SU-DHL-6 (cell line): ENCODE results near the gene TAS2R30.

ENCODE experiments used
- H2AFZ ChIP-seq: fragments of 200-600 bp; sonication (generic); 2 replicates; pipeline ENCODE4 v1.6.1; 2014; ENCODE audit warnings: low read depth, mild to moderate bottlenecking, moderate library complexity, mixed read lengths, antibody characterized with exemption, low read length; ENCODE audit not compliant: severe bottlenecking
- H3F3A ChIP-seq: fragments of 200-600 bp; shearing (Covaris generic); 2 replicates; pipeline ENCODE4 v1.6.0; 2016; ENCODE audit warnings: antibody characterized with exemption, mild to moderate bottlenecking; ENCODE audit not compliant: insufficient read depth
- H3K27ac ChIP-seq: fragments of 200-600 bp; sonication (generic); 2 replicates; pipeline ENCODE4 v1.5.1; 2016; ENCODE audit warnings: low read depth, mild to moderate bottlenecking, low read length, moderate library complexity, mixed read lengths
- H3K27me3 ChIP-seq: fragments of 200-600 bp; sonication (generic), shearing (Covaris generic); 2 replicates; pipeline ENCODE4 v1.6.0; 2014; ENCODE audit warnings: mild to moderate bottlenecking, low read length
- H3K36me3 ChIP-seq: fragments of 200-600 bp; sonication (generic); 2 replicates; pipeline ENCODE4 v1.6.1; 2014; ENCODE audit warnings: mild to moderate bottlenecking, low read length, mixed read lengths
- H3K4me2 ChIP-seq: fragments of 300-600, 200-600 bp; shearing (Covaris generic), sonication (generic); 2 replicates; pipeline ENCODE4 v1.6.0; 2014; ENCODE audit warnings: low read length, low read depth, mild to moderate bottlenecking; ENCODE audit not compliant: poor library complexity, severe bottlenecking
- H3K4me3 ChIP-seq: fragments of 200-600 bp; sonication (generic); 2 replicates; pipeline ENCODE4 v1.5.1; 2014; ENCODE audit warnings: antibody characterized with exemption, low read length, mild to moderate bottlenecking, mixed read lengths; ENCODE audit not compliant: insufficient read depth, poor library complexity, severe bottlenecking
- H3K79me2 ChIP-seq: fragments of 200-600 bp; sonication (generic); 2 replicates; pipeline ENCODE4 v1.6.1; 2014; ENCODE audit warnings: mild to moderate bottlenecking, low read length, moderate library complexity; ENCODE audit not compliant: insufficient read depth
- H3K9ac ChIP-seq: fragments of 200-600 bp; sonication (generic); 2 replicates; pipeline ENCODE4 v1.7.0; 2014; ENCODE audit warnings: mild to moderate bottlenecking, low read length
- H3K9me2 ChIP-seq: fragments of 200-600 bp; sonication (generic); replicated peaks from 2 replicates; pipeline ENCODE4 v1.6.1; 2014; ENCODE audit warnings: low read length; ENCODE audit not compliant: insufficient read depth
- H3K9me3 ChIP-seq: fragments of 200-600 bp; sonication (generic); 2 replicates; pipeline ENCODE4 v1.6.1; 2014; ENCODE audit warnings: low read length, mixed read lengths; ENCODE audit not compliant: insufficient read depth
- H4K20me1 ChIP-seq: fragments of 200-600 bp; sonication (generic); 2 replicates; pipeline ENCODE4 v1.6.1; 2014; ENCODE audit warnings: low read depth, mild to moderate bottlenecking, antibody characterized with exemption, low read length, moderate library complexity, mixed read lengths
- EZH2phosphoT487 ChIP-seq: fragments of 200-600 bp; sonication (generic), shearing (Covaris generic); conservative IDR thresholded peaks from 2 replicates; pipeline ENCODE4 v1.6.1; 2018; ENCODE audit warnings: mild to moderate bottlenecking, antibody characterized with exemption, low read length, moderate library complexity, mixed read lengths
- TF ChIP-seq, protein P1 (sequence below): fragments of 200-600 bp; sonication (generic); IDR thresholded peaks from one replicate; pipeline ENCODE4 v1.5.1; 2017; ENCODE audit warnings: antibody characterized with exemption, mild to moderate bottlenecking, low read length, moderate library complexity; ENCODE audit not compliant: insufficient read depth, poor library complexity, severe bottlenecking

TAS2R30 gene

DNA sequence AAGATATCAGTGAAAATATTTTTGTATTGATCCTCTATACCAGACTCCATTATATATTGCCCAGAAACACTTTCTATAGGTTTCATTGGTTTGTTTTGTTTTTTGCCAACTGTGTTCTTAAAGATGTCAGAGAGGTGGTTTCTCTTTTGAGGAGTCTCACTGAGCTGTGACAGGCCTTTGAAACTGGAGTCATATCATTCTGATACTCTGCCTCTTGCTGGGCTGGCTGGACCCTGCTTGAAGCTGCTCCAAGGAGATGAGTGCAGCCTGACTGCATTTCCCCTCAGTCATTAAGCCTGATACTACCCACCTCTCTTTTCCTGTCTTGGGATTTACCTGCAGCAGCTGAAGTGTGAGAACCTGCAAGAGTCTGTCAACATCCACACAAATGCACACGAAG lies 16.4 kb upstream of the TAS2R30 start:
- H3K9me3 ChIP-seq, result no peaks in the 10 kb centered on the region
- no peaks in the 10 kb centered on the region for H3K9me2 ChIP-seq
- H3K4me2 ChIP-seq, result no peak overlapping the region
- no peaks in the 10 kb centered on the region for H3K27me3 ChIP-seq
- no peaks in the 10 kb centered on the region for H3K36me3 ChIP-seq
- TF ChIP-seq EZH2phosphoT487, result no peak
- TF ChIP-seq, protein P1, sequence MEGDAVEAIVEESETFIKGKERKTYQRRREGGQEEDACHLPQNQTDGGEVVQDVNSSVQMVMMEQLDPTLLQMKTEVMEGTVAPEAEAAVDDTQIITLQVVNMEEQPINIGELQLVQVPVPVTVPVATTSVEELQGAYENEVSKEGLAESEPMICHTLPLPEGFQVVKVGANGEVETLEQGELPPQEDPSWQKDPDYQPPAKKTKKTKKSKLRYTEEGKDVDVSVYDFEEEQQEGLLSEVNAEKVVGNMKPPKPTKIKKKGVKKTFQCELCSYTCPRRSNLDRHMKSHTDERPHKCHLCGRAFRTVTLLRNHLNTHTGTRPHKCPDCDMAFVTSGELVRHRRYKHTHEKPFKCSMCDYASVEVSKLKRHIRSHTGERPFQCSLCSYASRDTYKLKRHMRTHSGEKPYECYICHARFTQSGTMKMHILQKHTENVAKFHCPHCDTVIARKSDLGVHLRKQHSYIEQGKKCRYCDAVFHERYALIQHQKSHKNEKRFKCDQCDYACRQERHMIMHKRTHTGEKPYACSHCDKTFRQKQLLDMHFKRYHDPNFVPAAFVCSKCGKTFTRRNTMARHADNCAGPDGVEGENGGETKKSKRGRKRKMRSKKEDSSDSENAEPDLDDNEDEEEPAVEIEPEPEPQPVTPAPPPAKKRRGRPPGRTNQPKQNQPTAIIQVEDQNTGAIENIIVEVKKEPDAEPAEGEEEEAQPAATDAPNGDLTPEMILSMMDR, result no peak
- peaks cover 27% of the 10 kb centered on the region for H3K79me2 ChIP-seq
- H3K27ac ChIP-seq, result no peak overlapping the region
- no peaks in the 10 kb centered on the region for H3F3A ChIP-seq
- no peak overlapping the region for H2AFZ ChIP-seq
- H3K9ac ChIP-seq, result no peak overlapping the region
- H4K20me1 ChIP-seq, result no peaks in the 10 kb centered on the region
- no peak overlapping the region for H3K4me3 ChIP-seq

DNA sequence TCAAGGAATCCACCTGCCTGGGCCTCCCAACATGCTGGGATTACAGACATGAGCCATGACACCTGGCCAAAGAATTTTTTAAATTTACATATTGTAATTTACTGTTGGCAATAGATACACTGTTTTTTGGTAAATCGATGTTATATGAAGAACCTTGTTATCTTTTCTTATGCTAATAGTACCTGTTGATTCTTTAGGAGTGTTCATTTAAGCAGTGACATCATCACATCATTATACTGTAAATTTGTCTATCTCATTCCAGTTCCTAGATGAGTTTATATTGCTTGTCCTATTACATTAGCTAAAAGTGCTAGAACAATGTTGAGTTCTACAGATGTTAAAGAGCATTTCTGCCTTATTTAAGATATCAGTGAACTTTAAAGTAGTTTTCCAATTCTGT lies 13.0 kb upstream of the TAS2R30 start:
- no peak overlapping the region for H2AFZ ChIP-seq
- no peaks in the 10 kb centered on the region for H3K27me3 ChIP-seq
- H3K9me3 ChIP-seq, result no peaks in the 10 kb centered on the region
- H3K36me3 ChIP-seq, result no peaks in the 10 kb centered on the region
- H4K20me1 ChIP-seq, result no peaks in the 10 kb centered on the region
- H3K79me2 ChIP-seq, result peaks cover 19% of the 10 kb centered on the region
- no peaks in the 10 kb centered on the region for H3K9me2 ChIP-seq
- H3K27ac ChIP-seq, result no peak overlapping the region
- no peak overlapping the region for H3K4me3 ChIP-seq
- no peaks in the 10 kb centered on the region for H3F3A ChIP-seq
- H3K4me2 ChIP-seq, result no peak overlapping the region
- H3K9ac ChIP-seq, result no peak overlapping the region
- TF ChIP-seq, protein P1, result no peak

DNA sequence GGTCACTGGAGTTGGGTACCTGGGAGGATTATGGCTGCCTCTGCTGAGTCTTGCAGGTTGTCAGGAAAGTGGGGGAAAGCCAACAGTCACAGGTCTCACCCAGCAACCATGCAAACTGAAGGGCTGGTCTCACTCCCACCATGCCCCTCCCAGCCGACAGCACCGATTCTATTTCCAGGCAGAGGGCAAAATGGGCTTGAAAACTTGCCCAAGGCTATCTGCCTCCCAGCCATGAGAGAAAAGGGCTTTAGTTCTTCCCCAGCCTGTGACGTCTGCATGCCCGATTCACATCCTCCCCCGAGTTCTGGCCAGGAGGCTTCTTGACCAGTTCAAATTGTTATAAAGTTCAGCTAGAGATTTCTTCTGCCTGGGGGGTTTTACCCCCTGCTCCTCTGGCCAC lies 9.9 kb upstream of the TAS2R30 start:
- no peaks in the 10 kb centered on the region for H3F3A ChIP-seq
- H3K9ac ChIP-seq, result no peak overlapping the region
- H3K27me3 ChIP-seq, result no peaks in the 10 kb centered on the region
- no peak overlapping the region for H2AFZ ChIP-seq
- H3K4me2 ChIP-seq, result no peak overlapping the region
- TF ChIP-seq EZH2phosphoT487, result no peak
- TF ChIP-seq, protein P1, result no peak
- no peaks in the 10 kb centered on the region for H3K9me3 ChIP-seq
- H4K20me1 ChIP-seq, result no peaks in the 10 kb centered on the region
- no peak overlapping the region for H3K27ac ChIP-seq
- no peaks in the 10 kb centered on the region for H3K9me2 ChIP-seq
- peaks cover 24% of the 10 kb centered on the region; the same call in 1 of the 2 replicates for H3K79me2 ChIP-seq
- H3K4me3 ChIP-seq, result no peak overlapping the region
- no peaks in the 10 kb centered on the region for H3K36me3 ChIP-seq
